Caco-2 (cell line): ENCODE measurements around the gene SIGLEC9. TPM values are rescaled to one million over a fixed set of nuclear protein-coding genes. Genes with fewer than 3 reads are reported as not detected.

ENCODE experiments used
- BruUV-seq: library from RNA; stranded (reverse); fragments of 400-500 nt; replicated peaks from 2 replicates; lab custom pipeline; 2021; lab: Mats Ljungman, UMichigan
- CTCF ChIA-PET: fragments of 300-600 bp; sonication (Branson Sonifier 250); formaldehyde crosslinking; loops from one replicate; lab custom pipeline; 2022; ENCODE audit warnings: antibody characterized with exemption; lab: Charles Lee
- POLR2A ChIA-PET: fragments of 300-600 bp; sonication (Branson Sonifier 250); formaldehyde crosslinking; loops from one replicate; lab custom pipeline; 2022; ENCODE audit warnings: antibody characterized with exemption; lab: Charles Lee
- DNase-seq, 2 experiments: peaks; one replicate each; pipeline versions ENCODE4 v3.0.0 to v3.0.0-alpha.2; 2020 to 2022
- H3K27me3 ChIP-seq: replicated peaks from 2 replicates; pipeline ENCODE4 v1.6.0; 2011; ENCODE audit warnings: low read length; ENCODE audit not compliant: control insufficient read depth, insufficient read depth
- H3K36me3 ChIP-seq: 2 replicates; pipeline ENCODE4 v1.5.1; 2011; ENCODE audit warnings: low read length; ENCODE audit not compliant: control insufficient read depth, insufficient read depth
- H3K4me1 ChIP-seq: fragments of 250-450 bp; sonication (Bioruptor Pico); 2 replicates; pipeline ENCODE4 v1.5.1; 2020; ENCODE audit warnings: mild to moderate bottlenecking
- H3K4me3 ChIP-seq: 2 replicates; pipeline ENCODE4 v1.5.1; 2011; ENCODE audit warnings: low read depth, mild to moderate bottlenecking, control low read depth, low read length
- H3K9me3 ChIP-seq: fragments of 250-450 bp; sonication (Bioruptor Pico); 2 replicates; pipeline ENCODE4 v1.5.1; 2020; ENCODE audit warnings: mild to moderate bottlenecking, moderate library complexity
- H3K27ac Mint-ChIP-seq: one replicate; pipeline ENCODE4 v1.8.0; 2022; ENCODE audit warnings: mixed read lengths; ENCODE audit not compliant: unreplicated experiment
- H3K27me3 Mint-ChIP-seq: one replicate; pipeline ENCODE4 v1.8.0; 2022; ENCODE audit warnings: mixed read lengths; ENCODE audit not compliant: insufficient read depth, unreplicated experiment
- H3K36me3 Mint-ChIP-seq: one replicate; pipeline ENCODE4 v1.8.0; 2022; ENCODE audit warnings: mild to moderate bottlenecking, mixed read lengths; ENCODE audit not compliant: insufficient read depth, unreplicated experiment
- H3K4me1 Mint-ChIP-seq: one replicate; pipeline ENCODE4 v1.8.0; 2022; ENCODE audit warnings: low read depth, mixed read lengths; ENCODE audit not compliant: unreplicated experiment
- H3K4me3 Mint-ChIP-seq: one replicate; pipeline ENCODE4 v1.8.0; 2022; ENCODE audit warnings: mild to moderate bottlenecking, moderate library complexity, mixed read lengths; ENCODE audit not compliant: unreplicated experiment
- H3K9me3 Mint-ChIP-seq: one replicate; pipeline ENCODE4 v1.8.0; 2022; ENCODE audit warnings: mixed read lengths; ENCODE audit not compliant: unreplicated experiment
- intact Hi-C: fragments of 100-400 bp; cut with micrococcal nuclease; formaldehyde crosslinking; loops from one replicate; pipeline ENCODE4 v1.10.0; 2022; ENCODE audit not compliant: unreplicated experiment
- total RNA-seq: library from RNA; stranded (reverse); gene quantifications from 2 replicates; pipeline ENCODE4 v1.2.3, GENCODE V29; 2022
- TF ChIP-seq, protein P1 (sequence below), 2 experiments: fragments of 200-600 bp in 1 of 2; IDR thresholded peaks; 1 replicate in 1 of 2; 2 replicates in 1 of 2; pipeline versions ENCODE4 v1.5.1 to v1.8.0; 2011 to 2022; ENCODE audit warnings: antibody characterized with exemption in 1 of 2, control low read depth in 1 of 2, inconsistent platforms in 1 of 2, low read depth in 1 of 2, low read length in 1 of 2, mild to moderate bottlenecking in 1 of 2, moderate library complexity in 1 of 2; ENCODE audit not compliant: insufficient read depth in 1 of 2, severe bottlenecking in 1 of 2, unreplicated experiment in 1 of 2

Gene SIGLEC9
- total RNA-seq, 1 experiment from 2014 or later: not detected

DNA sequence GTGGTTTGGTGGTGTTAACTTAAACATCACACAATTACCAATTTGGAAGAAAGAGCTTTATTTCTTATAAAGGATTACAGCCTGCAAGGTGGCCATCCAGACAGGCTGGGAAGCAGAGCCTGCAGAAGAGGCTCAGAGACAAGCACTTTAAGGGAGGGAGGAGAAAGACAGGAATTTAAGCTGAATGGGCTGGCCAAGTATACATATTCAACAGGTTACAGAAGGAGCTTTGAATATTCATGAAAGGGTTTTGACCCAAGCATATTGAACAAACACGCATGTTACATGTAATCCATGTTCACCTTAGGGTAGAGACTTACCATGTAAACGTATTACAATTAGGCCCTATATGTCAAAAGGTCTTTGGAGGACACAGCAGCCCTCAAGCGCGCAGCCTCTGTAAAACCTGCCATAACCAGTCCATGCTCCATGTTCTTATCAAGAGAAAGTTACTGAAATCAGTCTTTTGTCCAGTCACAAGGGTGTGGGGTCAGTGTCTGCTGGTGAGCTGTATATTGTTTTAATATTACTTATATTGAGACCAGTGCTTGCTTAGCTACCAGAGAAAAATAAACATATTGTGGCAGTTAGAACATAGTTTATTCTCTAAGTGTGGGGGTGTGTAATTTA is 37.3 kb downstream of the SIGLEC9 start:
- no peak for DNase-seq
- Mint-ChIP-seq H3K9me3 (no peaks in the 10 kb centered on the region), H3K4me1 (peaks cover 6% of the 10 kb centered on the region), H3K27me3 (peaks cover 30% of the 10 kb centered on the region), H3K27ac (no peak overlapping the region), H3K4me3 (no peak overlapping the region), H3K36me3 (peaks cover 5% of the 10 kb centered on the region)
- POLR2A ChIA-PET: no interaction called here
- intact Hi-C loops: no loop called here
- H3K4me1 ChIP-seq: peaks cover 8% of the 10 kb centered on the region
- TF ChIP-seq, protein P1, sequence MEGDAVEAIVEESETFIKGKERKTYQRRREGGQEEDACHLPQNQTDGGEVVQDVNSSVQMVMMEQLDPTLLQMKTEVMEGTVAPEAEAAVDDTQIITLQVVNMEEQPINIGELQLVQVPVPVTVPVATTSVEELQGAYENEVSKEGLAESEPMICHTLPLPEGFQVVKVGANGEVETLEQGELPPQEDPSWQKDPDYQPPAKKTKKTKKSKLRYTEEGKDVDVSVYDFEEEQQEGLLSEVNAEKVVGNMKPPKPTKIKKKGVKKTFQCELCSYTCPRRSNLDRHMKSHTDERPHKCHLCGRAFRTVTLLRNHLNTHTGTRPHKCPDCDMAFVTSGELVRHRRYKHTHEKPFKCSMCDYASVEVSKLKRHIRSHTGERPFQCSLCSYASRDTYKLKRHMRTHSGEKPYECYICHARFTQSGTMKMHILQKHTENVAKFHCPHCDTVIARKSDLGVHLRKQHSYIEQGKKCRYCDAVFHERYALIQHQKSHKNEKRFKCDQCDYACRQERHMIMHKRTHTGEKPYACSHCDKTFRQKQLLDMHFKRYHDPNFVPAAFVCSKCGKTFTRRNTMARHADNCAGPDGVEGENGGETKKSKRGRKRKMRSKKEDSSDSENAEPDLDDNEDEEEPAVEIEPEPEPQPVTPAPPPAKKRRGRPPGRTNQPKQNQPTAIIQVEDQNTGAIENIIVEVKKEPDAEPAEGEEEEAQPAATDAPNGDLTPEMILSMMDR (IDR thresholded peaks at IDR 0.05; ENCODE audit: insufficient read depth in 1 of 2, low read depth in 1 of 2, low read length in 1 of 2, severe bottlenecking in 1 of 2, unreplicated experiment in 1 of 2): no peak
- H3K36me3 ChIP-seq: no peaks in the 10 kb centered on the region
- no peaks in the 10 kb centered on the region for H3K9me3 ChIP-seq
- no TSS peak for BruUV-seq
- no peaks in the 10 kb centered on the region for H3K27me3 ChIP-seq
- H3K4me3 ChIP-seq: no peak overlapping the region
- CTCF ChIA-PET: no interaction called here

DNA sequence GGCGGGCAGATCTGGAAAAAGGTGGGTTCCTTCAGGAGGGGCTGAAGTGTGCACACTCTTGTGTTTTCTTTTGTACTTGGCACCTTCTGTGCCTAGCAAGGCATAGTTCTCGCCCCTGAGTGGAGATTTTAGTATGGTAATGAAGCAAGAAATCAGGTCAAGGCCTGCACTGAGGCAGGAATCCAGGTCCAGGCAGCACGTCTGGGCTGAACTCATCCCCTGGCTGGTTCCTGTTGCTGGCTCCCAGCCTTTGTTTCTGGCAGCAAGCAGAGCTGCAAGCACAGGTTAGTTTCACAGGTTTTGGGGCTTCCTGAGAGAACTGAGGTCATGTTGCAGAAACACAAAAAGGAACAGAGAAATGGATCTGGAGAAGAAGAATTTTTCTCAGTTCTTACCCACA is 38.6 kb downstream of the SIGLEC9 start:
- no peaks in the 10 kb centered on the region for H3K9me3 ChIP-seq
- H3K4me3 ChIP-seq: no peak overlapping the region
- ChIA-PET CTCF (no interaction called here), POLR2A (no interaction called here)
- H3K27me3 Mint-ChIP-seq: peaks cover 31% of the 10 kb centered on the region
- H3K9me3 Mint-ChIP-seq: no peaks in the 10 kb centered on the region
- H3K36me3 Mint-ChIP-seq: peaks cover 5% of the 10 kb centered on the region
- H3K27ac Mint-ChIP-seq: no peak overlapping the region
- intact Hi-C loops: no loop called here
- no peaks in the 10 kb centered on the region for H3K4me1 ChIP-seq
- BruUV-seq: no TSS peak
- no peaks in the 10 kb centered on the region for H3K27me3 ChIP-seq
- TF ChIP-seq, protein P1 (IDR thresholded peaks at IDR 0.05; ENCODE audit: insufficient read depth in 1 of 2, low read depth in 1 of 2, low read length in 1 of 2, severe bottlenecking in 1 of 2, unreplicated experiment in 1 of 2): no peak
- no peaks in the 10 kb centered on the region for H3K4me1 Mint-ChIP-seq
- H3K4me3 Mint-ChIP-seq: no peak overlapping the region
- H3K36me3 ChIP-seq: no peaks in the 10 kb centered on the region
- no peak for DNase-seq

DNA sequence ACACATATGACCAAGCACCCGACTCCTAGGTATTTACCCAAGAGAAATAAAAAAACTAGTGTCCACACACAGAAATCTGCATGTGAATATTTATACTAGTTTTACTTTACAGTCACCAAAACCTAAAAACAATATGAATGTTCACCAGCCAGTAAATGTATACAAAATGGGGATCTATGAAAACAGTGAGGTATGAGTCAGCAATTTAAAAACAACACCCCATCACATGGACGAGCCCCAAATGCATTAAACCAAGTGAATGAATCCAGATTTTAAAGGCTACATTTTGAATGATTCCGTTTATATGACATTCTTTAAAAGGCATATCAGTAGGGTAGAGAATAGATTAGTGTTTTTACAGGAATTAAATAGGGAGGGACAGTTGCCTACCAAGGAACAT is 39.5 kb downstream of the SIGLEC9 start:
- no peaks in the 10 kb centered on the region; the same call in 1 of the 2 replicates for H3K4me1 ChIP-seq
- BruUV-seq: no TSS peak
- H3K4me3 ChIP-seq: no peak overlapping the region
- H3K36me3 ChIP-seq: no peaks in the 10 kb centered on the region
- TF ChIP-seq, protein P1 (IDR thresholded peaks at IDR 0.05; ENCODE audit: insufficient read depth in 1 of 2, low read depth in 1 of 2, low read length in 1 of 2, severe bottlenecking in 1 of 2, unreplicated experiment in 1 of 2): no peak
- ChIA-PET POLR2A (no interaction called here), CTCF (no interaction called here)
- peaks cover 5% of the 10 kb centered on the region for H3K4me1 Mint-ChIP-seq
- no peaks in the 10 kb centered on the region for H3K9me3 ChIP-seq
- H3K27me3 Mint-ChIP-seq: peaks cover 28% of the 10 kb centered on the region
- no peaks in the 10 kb centered on the region for H3K9me3 Mint-ChIP-seq
- no peak overlapping the region for H3K4me3 Mint-ChIP-seq
- DNase-seq: no peak
- H3K27ac Mint-ChIP-seq: no peak overlapping the region
- intact Hi-C loops: no loop called here
- H3K36me3 Mint-ChIP-seq: no peaks in the 10 kb centered on the region
- H3K27me3 ChIP-seq: no peaks in the 10 kb centered on the region
